T-helper 22 cell (primary cell): ENCODE measurements around the gene CD83.

Source experiments
- DNase-seq: peaks from one replicate; pipeline ENCODE4 v3.0.0-alpha.2; 2020; ENCODE audit warnings: low read depth

Gene CD83

GRCh38 chr6:14092316-14092715 lies 25.3 kb upstream of the CD83 start:
- DNase-seq, result no peak

GRCh38 chr6:14092838-14093789 lies 24.5 kb upstream of the CD83 start:
- DNase-seq, result no peak

- DNase-seq, result no peak
These were observed 22.9 kb upstream of the CD83 start for GRCh38 chr6:14094721-14095120.

GRCh38 chr6:14095437-14095836 lies 22.1 kb upstream of the CD83 start:
- DNase-seq, result no peak

- no peak for DNase-seq
These were observed 17.4 kb upstream of the CD83 start for GRCh38 chr6:14100138-14100537.

GRCh38 chr6:14100966-14101365 lies 16.6 kb upstream of the CD83 start:
- no peak for DNase-seq

GRCh38 chr6:14102383-14102782 lies 15.2 kb upstream of the CD83 start:
- no peak for DNase-seq

- DNase-seq, result no peak
These were observed 12.0 kb upstream of the CD83 start for GRCh38 chr6:14105547-14105946.

- no peak for DNase-seq
These were observed 10.6 kb upstream of the CD83 start for GRCh38 chr6:14107000-14107399.

GRCh38 chr6:14107711-14108494 lies 9.7 kb upstream of the CD83 start:
- no peak for DNase-seq

- peak; percentile 9 for DNase-seq
These were observed 8.8 kb upstream of the CD83 start for GRCh38 chr6:14108571-14109410.

- DNase-seq, result no peak
These were observed 8.2 kb upstream of the CD83 start for GRCh38 chr6:14109411-14109826.

GRCh38 chr6:14110001-14110818 lies 7.4 kb upstream of the CD83 start:
- DNase-seq, result no peak

GRCh38 chr6:14113976-14114375 lies 3.6 kb upstream of the CD83 start:
- no peak for DNase-seq

- no peak for DNase-seq
These were observed 493 bp downstream of the CD83 start for GRCh38 chr6:14118091-14118439.

- no peak for DNase-seq
These were observed 874 bp downstream of the CD83 start for GRCh38 chr6:14118446-14118845.

- DNase-seq, result no peak
These were observed 2.2 kb downstream of the CD83 start for GRCh38 chr6:14119784-14120183.

- no peak for DNase-seq
These were observed 3.0 kb downstream of the CD83 start for GRCh38 chr6:14120546-14120945.

GRCh38 chr6:14121936-14122344 lies 4.4 kb downstream of the CD83 start:
- no peak for DNase-seq

GRCh38 chr6:14123386-14124111 lies 6.0 kb downstream of the CD83 start:
- no peak for DNase-seq

- no peak for DNase-seq
These were observed 7.8 kb downstream of the CD83 start for GRCh38 chr6:14125346-14125745.
